Measurements from ENCODE around the gene TXNRD3. TPM values are rescaled to one million over a fixed set of nuclear protein-coding genes. Genes with fewer than 3 reads are reported as not detected.

Gene TXNRD3
- polyA plus RNA-seq, 1 of the 3 experiments (the other 2 are of a cell fraction) = 4.7 TPM

DNA sequence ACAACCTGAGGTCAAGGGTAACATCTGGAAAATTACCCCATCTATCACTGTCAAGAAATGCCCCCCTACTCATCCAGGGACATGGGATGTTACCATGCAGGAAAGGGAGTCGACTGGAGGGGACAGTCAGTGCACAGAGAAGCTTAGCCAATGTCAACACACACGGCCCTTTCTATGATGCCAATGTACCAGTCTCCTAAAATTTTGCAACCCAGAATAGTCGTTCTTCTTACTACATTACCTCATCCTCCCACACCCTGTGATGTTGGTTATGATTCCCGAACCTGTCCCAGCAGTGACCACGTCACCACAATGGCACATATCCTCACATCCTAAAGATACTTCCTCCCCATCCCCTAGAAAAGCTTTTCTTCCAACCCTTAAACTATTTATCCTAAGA lies 20.1 kb downstream of the TXNRD3 start:
- H3K27ac ChIP-seq (ENCODE audit: low read depth in 2 of 2, low read length in 1 of 2) = no peak overlapping the region
- H3K4me1 ChIP-seq (ENCODE audit: control insufficient read depth in 1 of 2, insufficient read depth in 2 of 2, low read depth in 1 of 2, low read length in 1 of 2) = no peaks in the 10 kb centered on the region; a peak in 1 of 4 replicates
- H3K9me2 ChIP-seq = no peaks in the 10 kb centered on the region
- H3K36me3 ChIP-seq (replicated peaks in 1 of 2; ENCODE audit: control insufficient read depth in 1 of 2, insufficient read depth in 2 of 2, low read length in 1 of 2) = peaks cover 17 to 39% of the 10 kb centered on the region in 2 experiments
- no peaks in the 10 kb centered on the region for H3K9me3 ChIP-seq
- TF ChIP-seq POLR2AphosphoS5 (IDR thresholded peaks at IDR 0.05; ENCODE audit: low read depth, low read length) = no peak
- TF ChIP-seq, protein P1, sequence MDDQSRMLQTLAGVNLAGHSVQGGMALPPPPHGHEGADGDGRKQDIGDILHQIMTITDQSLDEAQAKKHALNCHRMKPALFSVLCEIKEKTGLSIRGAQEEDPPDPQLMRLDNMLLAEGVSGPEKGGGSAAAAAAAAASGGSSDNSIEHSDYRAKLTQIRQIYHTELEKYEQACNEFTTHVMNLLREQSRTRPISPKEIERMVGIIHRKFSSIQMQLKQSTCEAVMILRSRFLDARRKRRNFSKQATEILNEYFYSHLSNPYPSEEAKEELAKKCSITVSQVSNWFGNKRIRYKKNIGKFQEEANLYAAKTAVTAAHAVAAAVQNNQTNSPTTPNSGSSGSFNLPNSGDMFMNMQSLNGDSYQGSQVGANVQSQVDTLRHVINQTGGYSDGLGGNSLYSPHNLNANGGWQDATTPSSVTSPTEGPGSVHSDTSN (IDR thresholded peaks at IDR 0.05) = no peak
- TF ChIP-seq MEF2A (IDR thresholded peaks at IDR 0.05; ENCODE audit: borderline replicate concordance, low read depth) = no peak
- no peak for TF ChIP-seq RFX5 (IDR thresholded peaks at IDR 0.05; ENCODE audit: low read length)
- no peak for TF ChIP-seq YY1 (IDR thresholded peaks at IDR 0.05; ENCODE audit: low read depth)
- no peak for TF ChIP-seq TEAD4 (IDR thresholded peaks at IDR 0.05; ENCODE audit: borderline replicate concordance, insufficient read depth)
- no peak for TF ChIP-seq MXI1 (IDR thresholded peaks at IDR 0.05; ENCODE audit: low read depth, low read length)
- no peak for TF ChIP-seq RAD21 (IDR thresholded peaks at IDR 0.05; ENCODE audit: low read length)
- no peak for TF ChIP-seq JUND (IDR thresholded peaks at IDR 0.05)
- TF ChIP-seq SIN3A (IDR thresholded peaks at IDR 0.05; ENCODE audit: borderline replicate concordance, low read depth, low read length) = no peak
- no peak for TF ChIP-seq GABPA (IDR thresholded peaks at IDR 0.05; ENCODE audit: low read depth)
- TF ChIP-seq, protein P2, sequence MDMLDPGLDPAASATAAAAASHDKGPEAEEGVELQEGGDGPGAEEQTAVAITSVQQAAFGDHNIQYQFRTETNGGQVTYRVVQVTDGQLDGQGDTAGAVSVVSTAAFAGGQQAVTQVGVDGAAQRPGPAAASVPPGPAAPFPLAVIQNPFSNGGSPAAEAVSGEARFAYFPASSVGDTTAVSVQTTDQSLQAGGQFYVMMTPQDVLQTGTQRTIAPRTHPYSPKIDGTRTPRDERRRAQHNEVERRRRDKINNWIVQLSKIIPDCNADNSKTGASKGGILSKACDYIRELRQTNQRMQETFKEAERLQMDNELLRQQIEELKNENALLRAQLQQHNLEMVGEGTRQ (IDR thresholded peaks at IDR 0.05; ENCODE audit: borderline replicate concordance, low read depth, low read length) = no peak
- no peak for TF ChIP-seq NRF1 (IDR thresholded peaks at IDR 0.05; ENCODE audit: low read depth, low read length)
- H3K4me2 ChIP-seq = no peak overlapping the region
- H2AFZ ChIP-seq (ENCODE audit: low read depth) = no peak overlapping the region
- ChIA-PET CTCF (interaction anchor here (0.6 to 2.2 kb wide), 2 partner anchors 19 to 45 kb away, joined by 3 to 8 read pairs; partner anchors contain the start of gene TXNRD3), POLR2A (no interaction called here)
- no peak overlapping the region for H3K4me3 ChIP-seq (ENCODE audit: low read depth in 2 of 2, low read length in 1 of 2)
- H3F3A ChIP-seq (replicated peaks; ENCODE audit: insufficient read depth) = peaks cover 11% of the 10 kb centered on the region
- WGBS (ENCODE audit: low lambda C conversion rate) = 95% methylated on average over 5 of the region's 5 CpGs
- H3K9ac ChIP-seq = no peak overlapping the region
- no peaks in the 10 kb centered on the region for H3K27me3 ChIP-seq (ENCODE audit: insufficient read depth)
- no peaks in the 10 kb centered on the region for H3K79me2 ChIP-seq (ENCODE audit: insufficient read depth)
- DNase-seq = no peak
- no peaks in the 10 kb centered on the region for H4K20me1 ChIP-seq (ENCODE audit: insufficient read depth)

DNA sequence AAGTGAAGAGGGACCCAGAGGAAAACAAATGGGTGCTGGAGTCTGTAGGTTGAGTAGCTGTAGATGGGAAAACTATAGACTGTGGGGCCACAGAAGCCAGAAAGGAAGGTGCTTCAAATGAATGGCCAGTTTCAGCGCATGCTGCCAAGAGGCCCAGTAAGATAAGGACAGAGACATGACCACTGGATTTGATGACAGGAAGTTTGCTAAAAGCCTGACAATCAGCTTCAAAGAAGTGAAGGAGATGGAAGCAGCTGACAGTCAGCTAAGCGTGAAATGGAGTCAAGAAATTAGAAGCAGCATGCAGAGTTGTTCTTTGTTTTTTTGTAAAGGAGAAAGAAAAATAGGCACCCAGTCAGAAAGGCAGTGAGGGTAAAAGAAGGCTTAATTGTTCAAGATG lies 24.9 kb downstream of the TXNRD3 start:
- no peaks in the 10 kb centered on the region for H3K9me2 ChIP-seq
- ChIA-PET CTCF (no interaction called here), POLR2A (no interaction called here)
- no peak overlapping the region for H2AFZ ChIP-seq (ENCODE audit: low read depth)
- no peak for DNase-seq
- no peaks in the 10 kb centered on the region for H3K79me2 ChIP-seq (ENCODE audit: insufficient read depth)
- H3K4me2 ChIP-seq = no peak overlapping the region
- H3K9me3 ChIP-seq = no peaks in the 10 kb centered on the region
- no peak overlapping the region for H3K27ac ChIP-seq (ENCODE audit: low read depth in 2 of 2, low read length in 1 of 2)
- H3K27me3 ChIP-seq (ENCODE audit: insufficient read depth) = no peaks in the 10 kb centered on the region
- 91% methylated on average over 2 of the region's 2 CpGs for WGBS (ENCODE audit: low lambda C conversion rate)
- no peak overlapping the region for H3K4me3 ChIP-seq (ENCODE audit: low read depth in 2 of 2, low read length in 1 of 2)
- H4K20me1 ChIP-seq (ENCODE audit: insufficient read depth) = no peaks in the 10 kb centered on the region
- H3K4me1 ChIP-seq (ENCODE audit: control insufficient read depth in 1 of 2, insufficient read depth in 2 of 2, low read depth in 1 of 2, low read length in 1 of 2) = no peaks in the 10 kb centered on the region; a peak in 1 of 4 replicates
- peaks cover 3% of the 10 kb centered on the region for H3F3A ChIP-seq (replicated peaks; ENCODE audit: insufficient read depth)
- H3K36me3 ChIP-seq (replicated peaks in 1 of 2; ENCODE audit: control insufficient read depth in 1 of 2, insufficient read depth in 2 of 2, low read length in 1 of 2) = peaks cover 25 to 57% of the 10 kb centered on the region in 2 experiments
- H3K9ac ChIP-seq = no peak overlapping the region
- no peak for TF ChIP-seq MEF2A (IDR thresholded peaks at IDR 0.05; ENCODE audit: borderline replicate concordance, low read depth)
- TF ChIP-seq EZH2phosphoT487 (IDR thresholded peaks at IDR 0.05; ENCODE audit: borderline replicate concordance, low read depth) = no peak
- TF ChIP-seq FOXM1 (IDR thresholded peaks at IDR 0.05; ENCODE audit: low read depth) = no peak
- no peak for TF ChIP-seq FOXJ3 (CRISPR knock-in tag; IDR thresholded peaks at IDR 0.05)
- no peak for TF ChIP-seq EP300 (IDR thresholded peaks at IDR 0.05; ENCODE audit: borderline replicate concordance in 1 of 2, low read depth in 1 of 2, low read length in 1 of 2)
- TF ChIP-seq RFX5 (IDR thresholded peaks at IDR 0.05; ENCODE audit: low read length) = no peak
- TF ChIP-seq, protein P3, sequence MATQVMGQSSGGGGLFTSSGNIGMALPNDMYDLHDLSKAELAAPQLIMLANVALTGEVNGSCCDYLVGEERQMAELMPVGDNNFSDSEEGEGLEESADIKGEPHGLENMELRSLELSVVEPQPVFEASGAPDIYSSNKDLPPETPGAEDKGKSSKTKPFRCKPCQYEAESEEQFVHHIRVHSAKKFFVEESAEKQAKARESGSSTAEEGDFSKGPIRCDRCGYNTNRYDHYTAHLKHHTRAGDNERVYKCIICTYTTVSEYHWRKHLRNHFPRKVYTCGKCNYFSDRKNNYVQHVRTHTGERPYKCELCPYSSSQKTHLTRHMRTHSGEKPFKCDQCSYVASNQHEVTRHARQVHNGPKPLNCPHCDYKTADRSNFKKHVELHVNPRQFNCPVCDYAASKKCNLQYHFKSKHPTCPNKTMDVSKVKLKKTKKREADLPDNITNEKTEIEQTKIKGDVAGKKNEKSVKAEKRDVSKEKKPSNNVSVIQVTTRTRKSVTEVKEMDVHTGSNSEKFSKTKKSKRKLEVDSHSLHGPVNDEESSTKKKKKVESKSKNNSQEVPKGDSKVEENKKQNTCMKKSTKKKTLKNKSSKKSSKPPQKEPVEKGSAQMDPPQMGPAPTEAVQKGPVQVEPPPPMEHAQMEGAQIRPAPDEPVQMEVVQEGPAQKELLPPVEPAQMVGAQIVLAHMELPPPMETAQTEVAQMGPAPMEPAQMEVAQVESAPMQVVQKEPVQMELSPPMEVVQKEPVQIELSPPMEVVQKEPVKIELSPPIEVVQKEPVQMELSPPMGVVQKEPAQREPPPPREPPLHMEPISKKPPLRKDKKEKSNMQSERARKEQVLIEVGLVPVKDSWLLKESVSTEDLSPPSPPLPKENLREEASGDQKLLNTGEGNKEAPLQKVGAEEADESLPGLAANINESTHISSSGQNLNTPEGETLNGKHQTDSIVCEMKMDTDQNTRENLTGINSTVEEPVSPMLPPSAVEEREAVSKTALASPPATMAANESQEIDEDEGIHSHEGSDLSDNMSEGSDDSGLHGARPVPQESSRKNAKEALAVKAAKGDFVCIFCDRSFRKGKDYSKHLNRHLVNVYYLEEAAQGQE (IDR thresholded peaks at IDR 0.05; ENCODE audit: low read depth, low read length) = no peak
- TF ChIP-seq GABPA (IDR thresholded peaks at IDR 0.05; ENCODE audit: low read depth) = no peak
- no peak for TF ChIP-seq TEAD4 (IDR thresholded peaks at IDR 0.05; ENCODE audit: borderline replicate concordance, insufficient read depth)
- TF ChIP-seq SIN3A (IDR thresholded peaks at IDR 0.05; ENCODE audit: borderline replicate concordance, low read depth, low read length) = no peak
- TF ChIP-seq, protein P4, sequence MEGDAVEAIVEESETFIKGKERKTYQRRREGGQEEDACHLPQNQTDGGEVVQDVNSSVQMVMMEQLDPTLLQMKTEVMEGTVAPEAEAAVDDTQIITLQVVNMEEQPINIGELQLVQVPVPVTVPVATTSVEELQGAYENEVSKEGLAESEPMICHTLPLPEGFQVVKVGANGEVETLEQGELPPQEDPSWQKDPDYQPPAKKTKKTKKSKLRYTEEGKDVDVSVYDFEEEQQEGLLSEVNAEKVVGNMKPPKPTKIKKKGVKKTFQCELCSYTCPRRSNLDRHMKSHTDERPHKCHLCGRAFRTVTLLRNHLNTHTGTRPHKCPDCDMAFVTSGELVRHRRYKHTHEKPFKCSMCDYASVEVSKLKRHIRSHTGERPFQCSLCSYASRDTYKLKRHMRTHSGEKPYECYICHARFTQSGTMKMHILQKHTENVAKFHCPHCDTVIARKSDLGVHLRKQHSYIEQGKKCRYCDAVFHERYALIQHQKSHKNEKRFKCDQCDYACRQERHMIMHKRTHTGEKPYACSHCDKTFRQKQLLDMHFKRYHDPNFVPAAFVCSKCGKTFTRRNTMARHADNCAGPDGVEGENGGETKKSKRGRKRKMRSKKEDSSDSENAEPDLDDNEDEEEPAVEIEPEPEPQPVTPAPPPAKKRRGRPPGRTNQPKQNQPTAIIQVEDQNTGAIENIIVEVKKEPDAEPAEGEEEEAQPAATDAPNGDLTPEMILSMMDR (IDR thresholded peaks at IDR 0.05) = no peak
- no peak for TF ChIP-seq RXRA (IDR thresholded peaks at IDR 0.05; ENCODE audit: borderline replicate concordance, low read depth)
- TF ChIP-seq, protein P5, sequence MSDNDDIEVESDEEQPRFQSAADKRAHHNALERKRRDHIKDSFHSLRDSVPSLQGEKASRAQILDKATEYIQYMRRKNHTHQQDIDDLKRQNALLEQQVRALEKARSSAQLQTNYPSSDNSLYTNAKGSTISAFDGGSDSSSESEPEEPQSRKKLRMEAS (IDR thresholded peaks at IDR 0.05; ENCODE audit: low read depth) = no peak
